SK-N-SH (cell line): ENCODE data around the gene CAV1. TPM values are rescaled to one million over a fixed set of nuclear protein-coding genes. Genes with fewer than 3 reads are reported as not detected.
A peak's percentile ranks its signal among the peaks of the same experiment; 100 is the strongest.

Experiments used
- CTCF ChIA-PET: fragments of 300-600, 350-600 bp; formaldehyde crosslinking; extraction: SDS; loops from one replicate; lab custom pipeline; 2021; lab: Yijun Ruan, JAX
- POLR2A ChIA-PET: fragments of 350-600 bp; sonication (Branson Sonifier 250); formaldehyde crosslinking; extraction: SDS; loops from one replicate; lab custom pipeline; 2020; ENCODE audit warnings: antibody characterized with exemption, inconsistent platforms; lab: Yijun Ruan, JAX
- DNase-seq: peaks from one replicate; pipeline ENCODE4 v3.0.0; 2012
- H2AFZ ChIP-seq: fragments of 200-600 bp; sonication (generic); 2 replicates; pipeline ENCODE4 v1.8.1; 2016; ENCODE audit warnings: antibody characterized with exemption, mild to moderate bottlenecking, low read depth
- H3F3A ChIP-seq: fragments of 200-600 bp; sonication (generic); replicated peaks from 2 replicates; pipeline ENCODE3; 2016; ENCODE audit warnings: antibody characterized with exemption, mild to moderate bottlenecking; ENCODE audit not compliant: insufficient read depth
- H3K27ac ChIP-seq, 2 experiments: fragments of 200-500 bp in 1 of 2; fragments of 200-600 bp in 1 of 2; sonication (Bioruptor generic) in 1 of 2; sonication (generic), shearing (Covaris generic) in 1 of 2; 2 replicates each; pipeline versions ENCODE4 v1.5.1 to v1.6.1; 2014 to 2016; ENCODE audit warnings: low read depth in 2 of 2, inconsistent platforms in 1 of 2, low read length in 1 of 2, mild to moderate bottlenecking in 1 of 2, mixed read lengths in 1 of 2
- H3K27me3 ChIP-seq: fragments of 200-600 bp; sonication (generic), shearing (Covaris generic); 2 replicates; pipeline ENCODE4 v1.6.1; 2016; ENCODE audit warnings: mixed run types; ENCODE audit not compliant: insufficient read depth
- H3K36me3 ChIP-seq, 2 experiments: fragments of 200-500 bp in 1 of 2; fragments of 200-600 bp in 1 of 2; sonication (Bioruptor generic) in 1 of 2; sonication (generic) in 1 of 2; replicated peaks in 1 of 2; 2 replicates each; pipeline versions ENCODE3 to v1.5.1; 2014 to 2016; ENCODE audit warnings: low read length in 1 of 2, mild to moderate bottlenecking in 1 of 2; ENCODE audit not compliant: insufficient read depth in 2 of 2, control insufficient read depth in 1 of 2
- H3K4me1 ChIP-seq, 2 experiments: fragments of 200-500 bp in 1 of 2; fragments of 200-600 bp in 1 of 2; sonication (Bioruptor generic) in 1 of 2; sonication (generic), shearing (Covaris generic) in 1 of 2; 2 replicates each; pipeline versions ENCODE4 v1.5.1 to v1.6.1; 2014 to 2016; ENCODE audit warnings: low read depth in 1 of 2, low read length in 1 of 2, mixed run types in 1 of 2; ENCODE audit not compliant: insufficient read depth in 2 of 2, control insufficient read depth in 1 of 2
- H3K4me2 ChIP-seq: fragments of 200-600 bp; sonication (generic), shearing (Covaris generic); 2 replicates; pipeline ENCODE4 v1.6.1; 2017; ENCODE audit warnings: mixed run types
- H3K4me3 ChIP-seq, 2 experiments: fragments of 200-500 bp in 1 of 2; fragments of 200-600 bp in 1 of 2; sonication (Bioruptor generic) in 1 of 2; sonication (generic), shearing (Covaris generic) in 1 of 2; 2 replicates each; pipeline versions ENCODE4 v1.5.1 to v1.8.1; 2014 to 2016; ENCODE audit warnings: low read depth in 2 of 2, inconsistent platforms in 1 of 2, low read length in 1 of 2, mild to moderate bottlenecking in 1 of 2, mixed read lengths in 1 of 2, moderate library complexity in 1 of 2
- H3K79me2 ChIP-seq: fragments of 200-600 bp; sonication (generic); 2 replicates; pipeline ENCODE4 v1.8.1; 2017; ENCODE audit warnings: mild to moderate bottlenecking; ENCODE audit not compliant: insufficient read depth
- H3K9ac ChIP-seq: fragments of 200-600 bp; sonication (generic); 2 replicates; pipeline ENCODE4 v1.6.1; 2017; ENCODE audit warnings: mixed run types
- H3K9me2 ChIP-seq: fragments of 200-600 bp; sonication (generic); 2 replicates; pipeline ENCODE4 v1.6.1; 2017; ENCODE audit warnings: mixed run types
- H3K9me3 ChIP-seq: fragments of 200-600 bp; sonication (generic); 2 replicates; pipeline ENCODE4 v1.6.1; 2017; ENCODE audit warnings: mixed run types, mild to moderate bottlenecking, moderate library complexity
- H4K20me1 ChIP-seq: fragments of 200-600 bp; sonication (generic); 2 replicates; pipeline ENCODE4 v1.6.1; 2017; ENCODE audit warnings: mild to moderate bottlenecking, mixed run types; ENCODE audit not compliant: insufficient read depth
- CHD2 ChIP-seq: fragments of 150-350 bp; IDR thresholded peaks from 2 replicates; pipeline ENCODE4 v1.6.1; 2018; ENCODE audit warnings: low read length; ENCODE audit not compliant: partially characterized antibody
- CTCF ChIP-seq: fragments of 200-600 bp; sonication (generic); IDR thresholded peaks from 2 replicates; pipeline ENCODE4 v1.6.1; 2017; ENCODE audit warnings: antibody characterized with exemption, mild to moderate bottlenecking, moderate library complexity
- EP300 ChIP-seq, 2 experiments: IDR thresholded peaks; 2 replicates each; pipeline versions ENCODE4 v1.4.0 to v1.6.1; 2012; ENCODE audit warnings: borderline replicate concordance in 1 of 2, low read depth in 1 of 2, low read length in 1 of 2
- EZH2phosphoT487 ChIP-seq: fragments of 200-600 bp; sonication (generic); IDR thresholded peaks from 2 replicates; pipeline ENCODE4 v1.6.1; 2017; ENCODE audit warnings: low read depth, mixed run types, mild to moderate bottlenecking, antibody characterized with exemption, moderate library complexity, borderline replicate concordance
- FOXM1 ChIP-seq: IDR thresholded peaks from 2 replicates; pipeline ENCODE4 v1.4.0; 2012; ENCODE audit warnings: low read depth, mild to moderate bottlenecking
- JUND ChIP-seq: IDR thresholded peaks from 2 replicates; pipeline ENCODE4 v1.4.0; 2012
- NFIC ChIP-seq: IDR thresholded peaks from 2 replicates; pipeline ENCODE4 v1.4.0; 2012; ENCODE audit warnings: borderline replicate concordance
- POLR2AphosphoS5 ChIP-seq: IDR thresholded peaks from 2 replicates; pipeline ENCODE4 v1.6.1; 2012; ENCODE audit warnings: low read depth, low read length
- REST ChIP-seq: IDR thresholded peaks from 2 replicates; pipeline ENCODE4 v1.6.1; 2012; ENCODE audit warnings: mild to moderate bottlenecking, low read depth, low read length, moderate library complexity
- RXRA ChIP-seq: IDR thresholded peaks from 2 replicates; pipeline ENCODE4 v1.4.0; 2012; ENCODE audit warnings: low read depth, mild to moderate bottlenecking, borderline replicate concordance
- SMC3 ChIP-seq: IDR thresholded peaks from 2 replicates; pipeline ENCODE4 v1.6.1; 2012; ENCODE audit warnings: low read depth, low read length, improper control_type of control experiment
- TCF12 ChIP-seq: IDR thresholded peaks from 2 replicates; pipeline ENCODE4 v1.4.0; 2012
- TEAD4 ChIP-seq: IDR thresholded peaks from 2 replicates; pipeline ENCODE4 v1.4.0; 2012; ENCODE audit warnings: mild to moderate bottlenecking, borderline replicate concordance; ENCODE audit not compliant: insufficient read depth
- YY1 ChIP-seq: IDR thresholded peaks from 2 replicates; pipeline ENCODE4 v1.4.0; 2012; ENCODE audit warnings: low read depth, mild to moderate bottlenecking
- WGBS: methylation state at CpG from one replicate; pipeline ENCODE4 v1.1.6; 2017; ENCODE audit warnings: low lambda C conversion rate; 5-methylcytosine and 5-hydroxymethylcytosine counted together
- polyA plus RNA-seq, 3 experiments: library from polyadenylated mRNA; depleted of rRNA; stranded (reverse); fragments of >200 nt; gene quantifications; 2 replicates each; pipeline ENCODE4 v1.2.3, GENCODE V29; 2012
- TF ChIP-seq, protein P1 (sequence below): IDR thresholded peaks from 2 replicates; pipeline ENCODE4 v1.4.0; 2012; ENCODE audit warnings: low read depth, borderline replicate concordance
- TF ChIP-seq, protein P2 (sequence below): IDR thresholded peaks from 2 replicates; pipeline ENCODE4 v1.4.0; 2012; ENCODE audit warnings: low read depth, borderline replicate concordance

The CAV1 gene
- polyA plus RNA-seq, 1 of the 3 experiments (the other 2 are of a cell fraction) = 968 TPM

DNA sequence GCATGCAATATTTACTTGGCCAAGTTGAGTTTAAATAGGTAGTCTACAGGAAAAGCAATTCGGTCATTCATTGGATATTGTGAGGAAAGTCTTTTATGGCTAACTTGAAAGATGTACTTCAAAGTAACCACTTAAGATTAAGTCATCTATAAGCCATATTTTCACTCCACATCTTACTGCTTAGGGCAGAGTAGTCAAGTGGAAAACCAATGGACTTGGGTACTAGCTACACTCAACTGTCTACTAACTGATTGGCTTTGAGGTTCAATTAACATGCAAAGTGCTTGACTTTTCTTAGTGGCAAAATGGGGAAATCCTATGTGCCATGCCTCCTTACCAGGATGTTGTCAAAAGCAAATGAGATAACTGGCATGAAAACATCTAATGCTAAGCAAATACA lies 51.0 kb downstream of the CAV1 start:
- CTCF ChIA-PET = interaction anchor here (1.5 to 2.8 kb wide), 5 partner anchors 13 to 402 kb away, joined by 3 to 15 read pairs (median 4); no protein-coding TSS in a partner anchor
- Histone ChIP-seq H3K27ac (peak overlapping the region; percentile 87 to 99; a peak in 3 of 4 replicates), H3K79me2 (no peaks in the 10 kb centered on the region)

GRCh38 chr7:116576350-116577319 lies 51.8 kb downstream of the CAV1 start:
- peaks cover 41% of the 10 kb centered on the region for H3F3A ChIP-seq
- H2AFZ ChIP-seq = peak overlapping the region; percentile 56; the same call in 1 of the 2 replicates
- H3K79me2 ChIP-seq = no peaks in the 10 kb centered on the region
- 20% methylated on average over 7 of the region's 7 CpGs for WGBS
- no peaks in the 10 kb centered on the region for H4K20me1 ChIP-seq
- POLR2A ChIA-PET = no interaction called here
- no peaks in the 10 kb centered on the region for H3K36me3 ChIP-seq
- no peaks in the 10 kb centered on the region for H3K27me3 ChIP-seq
- H3K9me2 ChIP-seq = no peaks in the 10 kb centered on the region
- H3K9me3 ChIP-seq = no peaks in the 10 kb centered on the region
- no peak for DNase-seq
- peak overlapping the region in 1 of 2 experiments; percentile 18; a peak in 2 of 4 replicates for H3K4me3 ChIP-seq
- peak overlapping the region; percentile 47 for H3K4me2 ChIP-seq
- H3K9ac ChIP-seq = peak overlapping the region; percentile 61
- peaks cover 3 to 55% of the 10 kb centered on the region in 2 experiments; a peak in 3 of 4 replicates for H3K4me1 ChIP-seq
- peak overlapping the region; percentile 87 to 99 for H3K27ac ChIP-seq
- CTCF ChIA-PET = interaction anchor here (1.1 to 3.4 kb wide), 9 partner anchors 11 to 438 kb away, joined by 3 to 20 read pairs (median 5); no protein-coding TSS in a partner anchor
- TF ChIP-seq NFIC (peak; percentile 83), RXRA (peak; percentile 93), JUND (peak; percentile 96), POLR2AphosphoS5 (peak; percentile 75), TEAD4 (peak; percentile 86; the same call in 1 of the 2 replicates), CHD2 (no peak), YY1 (peak; percentile 29; the same call in 1 of the 2 replicates), REST (peak; percentile 63; the same call in 1 of the 2 replicates), CTCF (peak; percentile 35), TCF12 (peak; percentile 95), EP300 (IDR thresholded peaks at IDR 0.05; ENCODE audit: borderline replicate concordance in 1 of 2, low read depth in 1 of 2, low read length in 1 of 2) (peak; percentile 45 to 96), FOXM1 (peak; percentile 86; the same call in 1 of the 2 replicates)
- TF ChIP-seq, protein P1, sequence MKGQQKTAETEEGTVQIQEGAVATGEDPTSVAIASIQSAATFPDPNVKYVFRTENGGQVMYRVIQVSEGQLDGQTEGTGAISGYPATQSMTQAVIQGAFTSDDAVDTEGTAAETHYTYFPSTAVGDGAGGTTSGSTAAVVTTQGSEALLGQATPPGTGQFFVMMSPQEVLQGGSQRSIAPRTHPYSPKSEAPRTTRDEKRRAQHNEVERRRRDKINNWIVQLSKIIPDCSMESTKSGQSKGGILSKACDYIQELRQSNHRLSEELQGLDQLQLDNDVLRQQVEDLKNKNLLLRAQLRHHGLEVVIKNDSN = 0 out of 2 replicates have a peak, but pooled peaks have one; percentile 9
- TF ChIP-seq, protein P2, sequence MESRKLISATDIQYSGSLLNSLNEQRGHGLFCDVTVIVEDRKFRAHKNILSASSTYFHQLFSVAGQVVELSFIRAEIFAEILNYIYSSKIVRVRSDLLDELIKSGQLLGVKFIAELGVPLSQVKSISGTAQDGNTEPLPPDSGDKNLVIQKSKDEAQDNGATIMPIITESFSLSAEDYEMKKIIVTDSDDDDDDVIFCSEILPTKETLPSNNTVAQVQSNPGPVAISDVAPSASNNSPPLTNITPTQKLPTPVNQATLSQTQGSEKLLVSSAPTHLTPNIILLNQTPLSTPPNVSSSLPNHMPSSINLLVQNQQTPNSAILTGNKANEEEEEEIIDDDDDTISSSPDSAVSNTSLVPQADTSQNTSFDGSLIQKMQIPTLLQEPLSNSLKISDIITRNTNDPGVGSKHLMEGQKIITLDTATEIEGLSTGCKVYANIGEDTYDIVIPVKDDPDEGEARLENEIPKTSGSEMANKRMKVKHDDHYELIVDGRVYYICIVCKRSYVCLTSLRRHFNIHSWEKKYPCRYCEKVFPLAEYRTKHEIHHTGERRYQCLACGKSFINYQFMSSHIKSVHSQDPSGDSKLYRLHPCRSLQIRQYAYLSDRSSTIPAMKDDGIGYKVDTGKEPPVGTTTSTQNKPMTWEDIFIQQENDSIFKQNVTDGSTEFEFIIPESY = peak; percentile 71; the same call in 1 of the 2 replicates

More for the DNA sequence above, 51.0 kb downstream of the CAV1 start:
- no peaks in the 10 kb centered on the region for H3K36me3 ChIP-seq
- H4K20me1 ChIP-seq = no peaks in the 10 kb centered on the region
- no peak for TF ChIP-seq EZH2phosphoT487
- no peak for TF ChIP-seq FOXM1
- TF ChIP-seq TCF12 = no peak
- TF ChIP-seq SMC3 = no peak
- no peak overlapping the region for H3K9ac ChIP-seq
- 59% methylated on average over 1 of the region's 1 CpG for WGBS
- H3K9me3 ChIP-seq = no peaks in the 10 kb centered on the region
- POLR2A ChIA-PET = no interaction called here
- H3K27me3 ChIP-seq = no peaks in the 10 kb centered on the region
- DNase-seq = no peak
- H3F3A ChIP-seq = peaks cover 49% of the 10 kb centered on the region
- no peak overlapping the region for H3K4me2 ChIP-seq
- H2AFZ ChIP-seq = no peak overlapping the region
- no peak overlapping the region for H3K4me3 ChIP-seq
- H3K9me2 ChIP-seq = no peaks in the 10 kb centered on the region
- peaks cover 3 to 59% of the 10 kb centered on the region in 2 experiments; a peak in 3 of 4 replicates for H3K4me1 ChIP-seq
